GM19395 (cell line): ENCODE results near the gene VCL.
"Not testable (repeated sequence)": the region's sequence is repeated elsewhere in the genome, so short reads cannot be mapped to it uniquely, and the experiment has no call there.

Experiments used
- ATAC-seq: cut with Tn5 transposase; IDR thresholded peaks from one replicate; pipeline ENCODE4 v1.9.1; 2021; ENCODE audit warnings: mild to moderate bottlenecking, moderate library complexity; ENCODE audit not compliant: unreplicated experiment

The VCL gene

DNA sequence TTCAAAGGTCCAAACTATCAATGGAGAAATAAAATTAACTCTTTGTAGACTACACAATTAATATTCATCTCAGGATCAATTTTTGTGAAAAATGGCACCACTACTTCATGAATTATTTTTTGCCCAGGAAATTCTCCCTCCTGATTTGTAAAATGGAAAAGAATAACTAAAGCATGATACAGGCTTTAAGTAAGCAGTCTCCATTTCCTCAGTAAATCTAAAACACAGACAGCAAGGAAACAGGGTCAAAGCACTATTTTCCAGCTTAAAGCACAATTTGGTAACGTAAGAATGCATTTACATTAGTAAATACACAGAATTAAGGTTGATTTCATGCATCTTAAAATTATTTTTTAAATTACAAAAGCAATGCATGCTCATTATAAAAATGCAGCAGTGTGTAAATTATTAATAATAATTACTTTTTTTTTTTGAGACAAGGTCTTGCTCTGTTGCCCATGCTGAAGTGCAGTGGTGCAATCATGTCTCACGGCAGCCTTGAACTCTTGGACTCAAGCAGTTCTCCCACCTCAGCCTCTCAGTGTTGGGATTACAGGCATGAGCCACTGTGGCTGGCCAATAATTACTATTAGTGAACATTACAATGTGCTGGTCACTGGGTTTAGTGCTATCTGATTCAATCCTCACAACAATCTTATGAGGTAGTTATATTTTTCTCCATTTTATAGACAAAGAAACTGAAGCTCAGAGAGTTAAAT lies 26.1 kb upstream of the VCL start:
- no peak for ATAC-seq

DNA sequence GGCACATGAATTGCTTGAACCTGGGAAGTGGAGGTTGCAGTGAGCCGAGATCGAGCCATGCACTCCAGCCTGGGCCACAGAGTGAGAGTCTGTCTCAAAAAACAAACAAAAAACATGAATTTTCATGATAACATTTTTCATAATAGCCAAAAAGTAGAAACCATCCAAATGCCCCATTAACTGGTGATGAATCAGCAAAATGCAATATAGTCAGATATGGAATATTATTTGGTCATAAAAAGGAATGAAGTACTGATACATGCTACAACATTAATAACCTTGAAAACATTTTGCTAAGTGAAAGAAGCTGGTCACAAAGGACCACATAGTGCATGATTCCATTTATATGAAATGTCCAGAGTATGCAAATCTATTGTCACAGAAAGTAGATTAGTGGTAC lies 24.5 kb upstream of the VCL start:
- no peak for ATAC-seq

DNA sequence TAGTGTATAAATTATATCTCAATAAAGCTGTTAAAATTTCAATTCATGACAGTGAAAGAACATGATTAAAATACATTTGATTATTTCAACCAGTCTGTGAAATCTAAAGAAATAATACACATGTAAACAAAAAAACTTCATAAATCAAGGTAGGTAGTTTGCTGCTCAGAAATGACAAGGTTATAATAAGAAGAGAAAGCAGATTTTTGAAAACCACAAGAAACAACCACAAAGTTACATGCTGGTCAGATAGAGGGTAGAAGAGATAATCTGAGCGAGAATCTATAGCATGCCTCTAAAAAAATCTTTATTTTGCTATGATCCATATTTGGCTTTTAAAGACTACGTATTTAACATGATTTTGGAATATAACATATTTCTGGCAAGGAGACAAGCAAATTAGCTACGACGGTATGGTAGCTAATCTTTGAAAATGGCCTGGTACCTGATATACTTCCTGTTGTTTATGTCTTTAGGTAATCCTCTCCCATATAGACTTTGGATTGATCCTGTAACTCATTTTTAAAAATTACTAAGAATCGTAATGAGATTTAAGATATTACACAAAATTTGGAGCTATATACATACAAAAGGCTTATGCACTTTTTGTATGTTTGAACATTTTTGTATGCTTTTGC lies 23.5 kb upstream of the VCL start:
- ATAC-seq: no peak

DNA sequence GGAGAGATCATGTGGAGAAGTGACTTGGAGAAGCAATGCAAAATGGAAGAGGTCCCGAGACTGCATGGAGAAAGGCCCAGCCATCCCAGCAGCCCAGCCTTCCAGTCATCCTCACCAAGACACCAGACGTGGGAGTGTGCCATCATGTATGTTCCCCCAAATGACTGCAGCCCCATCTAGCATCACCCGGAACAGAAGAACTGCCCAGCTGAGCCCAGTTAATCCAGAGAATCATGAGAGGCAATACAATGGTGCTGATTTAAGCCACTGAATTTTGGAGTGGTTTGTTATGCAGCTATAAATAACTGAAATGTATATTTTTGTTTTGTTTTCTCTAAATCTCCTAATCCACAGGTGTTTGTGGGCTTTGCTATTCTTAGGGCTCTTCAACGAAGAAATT lies 22.5 kb upstream of the VCL start:
- no peak for ATAC-seq

DNA sequence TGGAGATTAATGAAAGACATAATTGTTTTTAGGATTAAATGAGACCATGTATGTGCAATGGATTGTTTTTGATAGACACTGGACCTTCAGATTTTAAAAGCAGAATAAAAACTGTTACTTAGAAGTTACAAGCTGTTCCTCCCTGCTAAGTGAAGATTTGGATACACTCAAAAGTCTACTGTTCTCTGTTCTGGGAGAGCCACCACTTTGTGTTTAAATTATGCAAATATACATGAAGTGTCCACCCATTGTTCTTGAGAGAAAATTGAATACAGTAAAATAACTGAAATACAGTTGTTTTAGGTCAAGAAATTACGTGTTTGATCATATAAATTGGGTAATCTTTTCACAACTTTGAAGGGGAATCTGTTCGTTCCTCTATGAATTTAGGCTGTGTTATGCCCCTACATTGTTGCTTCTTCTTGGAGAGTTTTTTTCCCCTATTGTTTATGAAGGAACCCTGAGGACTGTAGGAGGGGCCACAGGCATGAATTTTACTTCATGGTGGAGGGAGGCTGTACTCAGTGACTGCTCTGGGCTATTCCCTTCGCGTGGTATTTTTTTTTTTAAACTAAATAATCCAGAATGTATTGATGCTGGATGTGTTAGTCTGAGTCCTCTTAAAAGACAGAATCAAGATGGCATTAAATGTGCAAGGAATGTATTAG lies 18.6 kb upstream of the VCL start:
- ATAC-seq: no peak

DNA sequence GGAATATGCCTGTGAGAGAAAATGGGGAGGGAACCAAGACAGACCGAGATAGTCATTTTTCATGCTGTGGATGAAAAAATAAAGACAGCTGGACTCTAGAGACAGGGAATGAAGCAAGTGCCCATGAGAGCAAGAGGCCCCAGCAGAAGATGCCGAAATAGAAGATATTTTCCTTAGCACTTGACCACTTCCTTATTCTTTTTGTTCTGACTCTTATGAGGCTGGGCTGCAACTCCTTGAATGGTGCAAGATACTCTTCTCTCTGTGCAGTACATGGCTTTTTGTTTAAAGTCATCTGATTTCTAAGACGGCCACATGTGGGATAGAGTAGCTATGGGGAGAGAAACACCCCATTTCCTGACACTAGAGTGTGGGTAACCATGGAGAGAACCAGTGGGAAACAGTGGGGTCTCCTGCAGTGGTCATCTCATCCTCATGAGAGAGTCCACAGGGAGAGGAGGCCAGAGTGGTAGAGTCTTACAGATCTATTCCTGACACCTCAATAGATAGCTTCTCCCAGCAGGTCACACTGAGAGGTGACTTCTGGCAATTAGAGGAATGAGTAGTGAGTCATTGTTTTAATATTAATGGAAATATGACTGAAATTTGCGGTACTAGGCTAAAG lies 18.0 kb upstream of the VCL start:
- ATAC-seq: no peak

DNA sequence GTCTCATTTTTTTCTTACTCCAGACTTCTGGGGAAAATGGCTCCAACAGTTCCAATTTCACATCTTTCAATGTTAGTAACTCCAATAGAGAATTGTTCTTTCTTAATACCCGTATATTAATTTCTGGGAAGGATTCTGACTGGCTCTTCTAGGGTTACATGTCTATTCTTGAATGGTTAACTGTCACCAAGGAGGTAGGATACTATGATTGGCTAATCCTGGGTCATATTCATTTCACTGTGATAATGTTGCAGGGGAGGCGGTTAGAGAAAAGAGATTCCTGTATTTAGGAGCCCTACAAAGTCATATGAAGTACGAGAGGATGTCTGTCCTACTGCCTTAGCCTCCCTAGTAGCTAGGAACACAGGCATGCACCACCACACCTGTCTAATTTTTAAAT lies 16.1 kb upstream of the VCL start:
- no peak for ATAC-seq

DNA sequence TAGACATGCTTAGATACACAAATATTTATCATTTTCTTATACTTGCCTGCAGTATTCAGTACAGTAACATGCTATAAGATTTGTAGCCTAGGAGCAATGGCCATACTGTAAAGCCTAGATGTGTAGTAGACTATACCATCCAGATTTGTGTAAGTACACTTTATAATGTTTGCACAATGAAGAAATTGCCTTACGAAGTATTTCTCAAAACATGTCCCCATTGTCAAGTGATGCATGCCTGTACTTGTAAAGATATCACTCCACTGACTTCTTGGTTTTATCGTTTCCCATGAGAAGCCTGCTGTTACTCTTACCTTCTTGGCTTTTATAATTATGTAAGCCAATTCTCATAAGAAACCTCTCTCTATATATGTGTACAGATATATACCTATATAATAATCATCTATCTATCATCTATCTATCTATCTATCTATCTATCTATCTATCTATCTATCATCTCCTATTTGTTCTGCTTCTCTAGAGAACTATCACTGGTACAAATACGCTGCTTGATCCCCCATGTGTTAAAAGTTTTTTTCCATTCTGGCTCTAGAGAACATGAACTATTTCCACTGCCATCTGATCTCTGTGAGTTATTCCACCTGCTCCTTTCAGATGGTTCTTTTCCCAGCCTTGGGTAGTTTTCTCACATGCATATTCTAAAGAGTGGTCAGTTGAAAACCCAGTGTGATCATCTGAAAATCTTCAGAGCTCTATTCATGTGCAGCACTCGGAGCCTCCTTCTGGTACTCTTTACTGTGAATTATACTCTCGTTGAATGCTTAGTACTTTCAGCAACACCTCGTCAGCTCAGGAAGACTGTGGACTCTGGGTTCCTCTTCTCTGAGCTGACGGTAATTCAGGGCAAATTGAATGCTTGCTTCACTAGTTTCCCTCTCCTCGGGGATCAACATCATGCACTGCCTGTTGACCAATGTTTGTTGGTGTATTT lies 14.5 kb upstream of the VCL start:
- ATAC-seq: no peak

DNA sequence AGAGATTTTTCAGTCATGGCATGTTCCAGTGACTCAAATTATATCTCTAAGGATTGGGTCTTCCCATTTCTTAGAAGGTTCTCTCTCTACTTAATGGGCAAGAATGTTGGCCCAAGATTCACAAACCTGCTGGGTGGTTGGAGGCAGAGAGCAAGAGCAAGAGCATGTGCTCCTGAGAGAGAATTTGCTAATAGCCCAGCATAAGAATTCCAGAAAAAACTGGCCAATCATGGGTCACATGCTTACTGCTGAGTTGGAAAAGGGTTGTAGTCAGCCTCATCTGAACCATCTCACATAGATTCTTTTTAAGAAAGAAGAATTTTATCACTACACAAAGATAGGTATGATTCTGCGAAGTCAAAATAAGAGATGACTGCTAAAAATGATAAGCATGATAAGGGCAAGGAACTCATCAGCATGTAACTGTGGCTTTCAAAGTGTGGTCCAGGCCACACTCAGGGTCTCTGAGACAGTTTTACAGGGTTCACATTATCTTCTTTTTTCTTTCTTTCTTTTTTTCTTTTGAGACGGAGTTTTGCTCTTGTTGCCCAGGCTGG lies 8.2 kb upstream of the VCL start:
- no peak for ATAC-seq

DNA sequence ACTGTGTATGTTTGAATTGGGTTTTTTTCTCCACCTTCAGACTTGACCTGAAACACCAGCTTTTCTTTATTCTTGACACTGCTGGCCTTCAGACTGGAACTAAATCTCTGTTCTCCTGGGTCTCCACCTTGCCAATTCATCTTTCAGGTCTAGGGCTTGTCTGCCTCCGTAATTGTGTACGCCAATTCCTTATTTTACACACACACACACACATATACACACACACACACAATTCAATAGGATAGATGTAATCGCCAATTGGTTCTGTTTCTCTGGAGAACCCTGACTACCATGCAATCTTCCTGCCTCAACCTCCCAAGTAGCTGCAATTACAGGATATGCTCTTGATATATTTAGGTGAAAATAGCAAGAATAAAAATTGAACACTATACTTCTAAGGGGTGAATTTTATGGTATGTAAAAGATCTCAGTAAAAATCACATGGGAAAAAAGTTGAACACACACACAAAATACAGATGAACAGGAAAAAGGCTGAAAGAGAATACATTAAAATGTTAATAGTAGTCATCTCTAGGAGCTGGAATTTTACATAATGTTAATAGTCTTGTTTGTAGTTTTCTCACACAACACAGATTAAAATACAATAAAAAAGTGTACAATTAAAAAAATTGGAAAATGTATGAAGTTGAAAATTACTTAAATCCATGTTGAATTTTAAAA lies 6.6 kb upstream of the VCL start:
- no peak for ATAC-seq

DNA sequence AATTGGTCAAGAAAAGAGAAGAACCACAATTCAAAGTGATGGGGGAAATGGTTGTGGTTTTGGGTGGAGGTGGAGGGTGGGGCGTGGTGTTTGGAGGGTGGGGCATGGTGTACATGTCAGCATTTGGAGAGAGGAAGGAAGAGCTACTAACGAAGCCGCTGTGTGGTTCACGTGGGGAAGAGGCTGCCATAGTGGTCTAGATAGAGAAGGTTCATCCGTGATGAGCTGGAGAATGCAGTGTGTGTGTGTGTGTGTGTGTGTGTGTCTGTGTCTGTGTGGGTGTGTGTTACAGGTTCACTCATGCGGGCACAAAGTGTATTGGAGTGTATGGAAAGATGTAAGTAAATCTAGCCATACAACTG lies 6.1 kb upstream of the VCL start:
- ATAC-seq: no peak

DNA sequence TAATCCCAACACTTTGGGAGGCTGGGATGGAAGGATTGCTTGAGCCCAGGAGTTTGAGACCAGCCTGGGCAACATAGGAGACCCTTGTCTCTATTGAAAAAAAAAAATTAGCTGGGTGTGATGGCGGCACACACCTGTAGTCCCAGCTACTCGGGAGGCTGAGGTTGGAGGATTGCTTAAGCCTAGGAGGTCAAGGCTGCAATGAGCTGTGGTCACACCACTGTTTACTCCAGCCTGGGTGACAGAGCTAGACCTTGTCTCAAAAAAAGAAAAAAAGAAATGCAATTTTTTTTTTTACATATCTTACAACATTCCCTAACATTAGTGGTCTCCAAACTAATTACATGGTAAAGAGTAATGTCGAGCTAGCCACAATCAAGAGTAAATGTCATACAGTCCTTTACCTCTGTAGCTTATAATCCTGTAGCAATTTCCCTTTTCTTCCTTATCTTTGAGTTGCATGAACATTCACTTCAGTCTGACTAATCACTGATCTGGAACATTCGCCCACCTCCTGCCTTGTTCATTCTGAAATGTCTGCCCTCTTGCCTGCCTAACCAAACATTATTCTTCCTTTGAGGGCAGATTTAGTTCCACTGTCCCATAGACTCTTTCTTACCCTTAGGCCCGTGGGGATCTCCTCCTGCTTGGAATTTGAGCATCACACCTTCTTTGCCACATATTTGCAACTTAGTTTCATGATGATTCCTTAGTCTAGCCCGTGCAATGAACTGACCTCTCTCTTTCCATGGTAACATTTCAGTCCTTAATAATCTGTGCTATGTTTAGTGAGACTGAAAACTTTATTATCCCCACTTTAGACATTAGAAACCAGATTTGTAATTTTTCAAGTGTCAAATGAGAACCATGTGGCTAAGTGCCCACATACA lies 4.8 kb upstream of the VCL start:
- ATAC-seq: no peak

DNA sequence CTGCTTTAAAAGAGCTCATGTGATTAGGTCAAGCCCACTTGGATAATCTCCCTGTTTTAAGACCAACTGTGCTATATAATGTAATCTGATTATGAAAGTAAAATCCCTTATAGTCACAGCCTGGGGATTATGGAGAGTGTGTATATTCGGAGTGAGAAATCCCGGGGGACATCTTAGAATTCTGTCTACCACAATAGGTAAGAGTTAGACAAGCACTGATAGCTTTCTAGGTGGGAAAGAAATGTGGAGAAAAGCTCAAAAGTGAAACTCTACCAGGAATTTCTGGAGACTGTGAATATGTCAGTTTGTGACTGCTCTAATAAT lies 2.9 kb upstream of the VCL start:
- no peak for ATAC-seq

DNA sequence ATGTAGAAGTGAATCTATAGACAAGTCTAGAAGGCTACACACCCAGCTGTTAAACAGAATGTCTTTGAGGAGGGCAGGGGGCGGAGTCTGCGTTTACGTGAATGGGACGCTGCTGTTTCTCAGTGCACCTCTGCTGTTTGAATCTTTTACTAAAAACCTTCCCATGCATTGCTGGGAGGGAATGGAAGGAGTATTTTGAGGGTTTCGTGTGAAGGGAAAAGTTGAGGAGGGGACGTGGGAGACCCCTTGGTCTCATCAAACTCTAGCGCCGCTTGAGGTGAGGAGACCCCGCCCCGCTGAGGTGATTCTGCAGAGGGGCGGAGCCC lies 492 bp upstream of the VCL start:
- ATAC-seq: peak; percentile 81

DNA sequence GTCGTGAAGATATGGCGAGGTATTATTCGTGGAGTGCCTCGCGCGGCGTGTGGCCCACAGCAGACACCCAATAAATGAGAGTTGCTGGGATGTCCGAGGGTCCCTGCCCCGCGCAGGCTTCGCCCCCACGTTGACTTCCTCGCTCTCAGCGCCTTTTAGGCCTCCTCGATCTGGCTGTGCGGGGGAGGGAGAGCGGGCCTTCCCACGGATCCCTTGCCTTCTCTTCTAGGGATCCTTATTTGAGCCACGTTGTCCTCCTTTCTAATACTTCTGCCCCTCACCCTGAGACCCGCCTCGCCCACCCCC lies 660 bp downstream of the VCL start:
- ATAC-seq: no peak

DNA sequence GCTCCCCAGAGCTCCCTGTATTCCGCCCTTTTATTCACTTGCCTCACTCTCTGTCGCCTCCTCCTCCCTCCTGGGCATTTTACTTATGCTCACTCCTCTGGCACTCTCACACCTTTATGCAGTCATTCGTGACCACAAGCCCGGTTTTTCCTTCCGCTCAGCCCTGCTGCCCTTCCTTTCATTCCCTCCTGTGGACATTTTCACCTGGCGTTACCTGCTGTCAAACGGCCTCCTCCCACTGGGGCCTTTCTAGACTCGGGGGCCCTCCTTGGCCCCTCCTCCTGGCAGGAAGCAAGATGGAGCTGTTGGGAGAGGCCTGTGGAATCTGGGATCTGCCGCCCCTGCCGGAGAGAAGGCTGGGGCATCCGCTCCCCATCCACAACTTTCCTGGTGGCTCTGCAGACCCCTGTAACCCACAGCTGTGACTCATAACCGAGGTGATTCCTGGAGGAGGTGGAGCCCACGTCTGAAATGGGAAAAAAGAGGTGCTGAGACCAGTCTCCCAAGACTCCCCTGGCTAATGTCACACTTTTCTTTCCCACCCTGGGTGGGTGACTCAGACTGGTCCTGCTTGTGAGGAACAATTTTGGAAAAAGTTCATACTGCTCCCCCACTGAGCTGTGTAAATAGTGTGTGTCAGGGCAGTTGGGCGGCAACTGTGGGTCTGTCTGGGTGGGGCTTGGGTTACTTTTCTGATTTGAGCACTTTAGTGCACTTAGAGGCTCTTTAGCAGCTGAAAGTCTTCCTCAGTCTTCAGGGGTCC lies 1.2 kb downstream of the VCL start:
- ATAC-seq: no peak

DNA sequence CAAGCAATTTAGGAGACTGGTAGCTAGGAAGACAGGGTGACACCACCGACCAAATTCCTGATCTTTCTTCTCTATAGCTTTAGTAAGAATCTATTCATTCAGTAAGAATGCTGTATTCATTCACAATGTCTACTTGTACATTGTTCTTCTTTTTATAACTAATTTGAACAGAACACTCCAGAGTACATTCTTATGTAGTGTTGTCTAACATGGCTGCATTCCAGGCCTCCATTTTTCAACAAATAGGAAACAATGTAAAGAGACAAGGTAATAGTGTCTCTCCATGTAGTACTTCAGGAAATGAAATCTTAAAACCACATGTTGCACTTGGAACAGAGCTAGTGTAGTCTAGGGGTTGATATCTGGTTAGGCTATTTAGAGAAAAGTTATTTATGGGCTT lies 1.8 kb downstream of the VCL start:
- no peak for ATAC-seq

DNA sequence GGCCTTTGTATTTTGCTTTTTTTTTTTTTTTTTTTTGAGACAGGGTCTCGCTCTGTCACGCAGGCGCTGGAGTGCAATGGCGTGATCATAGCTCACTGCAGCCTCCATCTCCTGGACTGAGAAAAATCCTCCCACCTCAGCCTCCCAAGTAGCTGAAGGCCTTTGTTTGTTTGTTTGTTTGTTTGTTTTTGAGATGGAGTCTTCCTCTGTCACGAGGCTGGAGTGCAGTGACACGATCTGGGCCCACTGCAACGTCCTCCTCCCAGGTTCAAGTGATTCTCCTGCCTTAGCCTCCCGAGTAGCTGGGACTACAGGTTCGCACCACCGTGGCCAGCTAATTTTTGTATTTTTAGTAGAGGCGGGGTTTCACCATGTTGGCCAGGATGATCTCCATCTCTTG lies 2.3 kb downstream of the VCL start:
- ATAC-seq: not testable (repeated sequence)
